ENCODE data around the gene STX8. TPM values are rescaled to one million over a fixed set of nuclear protein-coding genes. Genes with fewer than 3 reads are reported as not detected.
"Not testable (repeated sequence)": the region's sequence is repeated elsewhere in the genome, so short reads cannot be mapped to it uniquely, and the experiment has no call there.

STX8 gene
- total and polyA plus RNA-seq, 3 experiments from 2014 or later, result 63.3 to 171 (median 64.8) TPM

DNA sequence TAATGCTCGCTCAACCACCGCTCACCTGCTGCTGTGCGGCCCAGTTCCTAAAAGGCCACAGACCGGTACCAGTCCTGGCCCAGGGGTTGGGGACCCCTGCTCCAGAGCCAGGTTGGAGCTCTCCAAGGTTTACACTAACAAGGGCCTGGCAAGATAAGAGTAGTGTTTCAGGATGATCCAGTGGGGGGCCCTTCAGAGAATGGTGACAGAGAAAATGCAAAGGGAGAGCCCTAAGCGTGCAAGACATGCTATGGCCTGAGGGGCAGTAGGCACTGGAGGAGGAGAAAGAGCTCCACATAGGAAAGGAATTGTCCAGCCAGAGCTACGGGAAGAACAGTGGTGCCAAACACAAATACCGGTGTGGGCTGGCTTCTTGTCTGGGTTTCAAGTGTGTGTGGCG is 233.4 kb downstream of the STX8 start:
- H3K36me3 ChIP-seq (ENCODE audit: insufficient read depth, low read length), result no peaks in the 10 kb centered on the region
- Mint-ChIP-seq H3K27me3 (no peaks in the 10 kb centered on the region), H3K4me1 (peaks cover 5 to 14% (median 10%) of the 10 kb centered on the region in 3 donors), H3K4me3 (no peak overlapping the region), H3K36me3 (peaks cover 1 to 20% (median 2%) of the 10 kb centered on the region in 3 donors), H3K27ac (no peak overlapping the region), H3K9me3 (peaks cover 3 to 9% (median 6%) of the 10 kb centered on the region in 5 donors)
- H3K4me1 ChIP-seq (ENCODE audit: insufficient read depth, low read length), result no peaks in the 10 kb centered on the region
- ChIA-PET POLR2A (no interaction called here), CTCF (interaction anchor here (0.6 to 0.7 kb wide), 2 partner anchors 31 to 35 kb away, joined by 3 to 4 read pairs; no protein-coding TSS in a partner anchor)
- H3K9me3 ChIP-seq (ENCODE audit: low read length), result no peaks in the 10 kb centered on the region
- no peak overlapping the region for H3K27ac ChIP-seq (ENCODE audit: low read depth, low read length)
- H3K4me3 ChIP-seq (ENCODE audit: low read length), result no peak overlapping the region
- DNase-seq, result no peak
- H3K27me3 ChIP-seq (ENCODE audit: insufficient read depth, low read length, poor library complexity, severe bottlenecking), result no peaks in the 10 kb centered on the region

GRCh38 chr17:9339958-9340357 is 235.7 kb downstream of the STX8 start:
- CTCF ChIA-PET, result no interaction called here

DNA sequence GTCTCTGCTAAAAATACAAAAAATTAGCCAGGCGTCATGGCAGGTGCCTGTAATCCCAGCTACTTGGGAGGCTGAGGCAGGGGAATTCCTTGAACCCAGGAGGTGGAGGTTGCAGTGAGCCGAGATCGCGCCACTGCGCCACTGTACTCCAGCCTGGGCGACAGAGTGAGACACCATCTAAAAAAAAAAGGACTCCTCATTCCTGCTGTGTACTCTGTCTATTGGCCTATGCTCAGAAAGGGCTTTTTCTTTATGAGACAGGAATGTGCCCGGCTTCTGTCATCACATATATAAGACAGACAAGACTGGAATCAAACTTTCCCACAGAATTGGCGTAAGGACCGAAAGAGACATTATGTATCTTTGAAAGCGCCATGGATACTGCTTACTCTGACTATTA is 236.1 kb downstream of the STX8 start:
- H3K27me3 ChIP-seq (ENCODE audit: insufficient read depth, low read length, poor library complexity, severe bottlenecking); H3K4me1 Mint-ChIP-seq; H3K27me3 Mint-ChIP-seq; CTCF ChIA-PET; H3K4me3 ChIP-seq (ENCODE audit: low read length); H3K27ac Mint-ChIP-seq; H3K4me3 Mint-ChIP-seq; DNase-seq; POLR2A ChIA-PET; H3K9me3 ChIP-seq (ENCODE audit: low read length); H3K36me3 ChIP-seq (ENCODE audit: insufficient read depth, low read length); H3K4me1 ChIP-seq (ENCODE audit: insufficient read depth, low read length); H3K27ac ChIP-seq (ENCODE audit: low read depth, low read length): not testable (repeated sequence)
- Mint-ChIP-seq H3K9me3 (peaks cover 20 to 33% (median 24%) of the 10 kb centered on the region in 5 donors), H3K36me3 (peaks cover 4 to 41% (median 14%) of the 10 kb centered on the region in 3 donors)

More at GRCh38 chr17:9339958-9340357, 235.7 kb downstream of the STX8 start:
- Mint-ChIP-seq H3K27me3 (no peaks in the 10 kb centered on the region), H3K36me3 (peaks cover 2 to 37% (median 10%) of the 10 kb centered on the region in 3 donors), H3K9me3 (peaks cover 16 to 28% (median 19%) of the 10 kb centered on the region in 5 donors), H3K4me3 (no peak overlapping the region), H3K27ac (no peak overlapping the region), H3K4me1 (peaks cover 0 to 10% (median 0%) of the 10 kb centered on the region in 3 donors)
- Histone ChIP-seq H3K4me3 (ENCODE audit: low read length) (no peak overlapping the region), H3K36me3 (ENCODE audit: insufficient read depth, low read length) (no peaks in the 10 kb centered on the region), H3K27me3 (ENCODE audit: insufficient read depth, low read length, poor library complexity, severe bottlenecking) (no peaks in the 10 kb centered on the region), H3K4me1 (ENCODE audit: insufficient read depth, low read length) (no peaks in the 10 kb centered on the region), H3K27ac (ENCODE audit: low read depth, low read length) (no peak overlapping the region), H3K9me3 (ENCODE audit: low read length) (peaks cover 5% of the 10 kb centered on the region)
- DNase-seq, result no peak
- POLR2A ChIA-PET, result no interaction called here

DNA sequence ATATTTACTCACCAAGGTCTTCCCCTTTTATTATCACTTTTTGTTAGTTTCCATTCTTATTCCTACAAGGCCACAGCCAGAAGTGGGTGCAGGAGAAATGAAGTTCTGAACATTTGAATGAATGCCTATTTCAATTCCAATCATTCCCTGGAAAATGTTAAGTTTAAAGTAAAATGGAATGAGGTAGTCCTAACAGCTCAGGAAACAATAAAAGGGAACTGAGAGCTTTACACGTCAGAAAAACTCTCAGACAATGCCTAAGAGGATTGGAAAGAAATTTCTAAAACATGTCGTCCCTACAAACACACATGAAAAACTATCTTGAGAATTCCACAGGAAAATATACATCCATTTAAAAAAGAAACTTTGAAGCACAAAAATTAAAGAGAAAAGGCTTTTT is 238.8 kb downstream of the STX8 start:
- POLR2A ChIA-PET, result no interaction called here
- H3K36me3 ChIP-seq (ENCODE audit: insufficient read depth, low read length), result no peaks in the 10 kb centered on the region
- H3K9me3 Mint-ChIP-seq, result peaks cover 20 to 39% (median 29%) of the 10 kb centered on the region in 5 donors
- no peaks in the 10 kb centered on the region for H3K27me3 Mint-ChIP-seq
- DNase-seq, result no peak
- CTCF ChIA-PET, result no interaction called here
- peaks cover 5% of the 10 kb centered on the region for H3K9me3 ChIP-seq (ENCODE audit: low read length)
- H3K4me3 ChIP-seq (ENCODE audit: low read length), result no peak overlapping the region
- no peak overlapping the region for H3K4me3 Mint-ChIP-seq
- H3K4me1 Mint-ChIP-seq, result peaks cover 0 to 2% (median 0%) of the 10 kb centered on the region in 3 donors
- no peaks in the 10 kb centered on the region for H3K4me1 ChIP-seq (ENCODE audit: insufficient read depth, low read length)
- H3K36me3 Mint-ChIP-seq, result peaks cover 9 to 45% (median 17%) of the 10 kb centered on the region in 3 donors
- H3K27me3 ChIP-seq (ENCODE audit: insufficient read depth, low read length, poor library complexity, severe bottlenecking), result no peaks in the 10 kb centered on the region
- no peak overlapping the region for H3K27ac ChIP-seq (ENCODE audit: low read depth, low read length)
- no peak overlapping the region for H3K27ac Mint-ChIP-seq

DNA sequence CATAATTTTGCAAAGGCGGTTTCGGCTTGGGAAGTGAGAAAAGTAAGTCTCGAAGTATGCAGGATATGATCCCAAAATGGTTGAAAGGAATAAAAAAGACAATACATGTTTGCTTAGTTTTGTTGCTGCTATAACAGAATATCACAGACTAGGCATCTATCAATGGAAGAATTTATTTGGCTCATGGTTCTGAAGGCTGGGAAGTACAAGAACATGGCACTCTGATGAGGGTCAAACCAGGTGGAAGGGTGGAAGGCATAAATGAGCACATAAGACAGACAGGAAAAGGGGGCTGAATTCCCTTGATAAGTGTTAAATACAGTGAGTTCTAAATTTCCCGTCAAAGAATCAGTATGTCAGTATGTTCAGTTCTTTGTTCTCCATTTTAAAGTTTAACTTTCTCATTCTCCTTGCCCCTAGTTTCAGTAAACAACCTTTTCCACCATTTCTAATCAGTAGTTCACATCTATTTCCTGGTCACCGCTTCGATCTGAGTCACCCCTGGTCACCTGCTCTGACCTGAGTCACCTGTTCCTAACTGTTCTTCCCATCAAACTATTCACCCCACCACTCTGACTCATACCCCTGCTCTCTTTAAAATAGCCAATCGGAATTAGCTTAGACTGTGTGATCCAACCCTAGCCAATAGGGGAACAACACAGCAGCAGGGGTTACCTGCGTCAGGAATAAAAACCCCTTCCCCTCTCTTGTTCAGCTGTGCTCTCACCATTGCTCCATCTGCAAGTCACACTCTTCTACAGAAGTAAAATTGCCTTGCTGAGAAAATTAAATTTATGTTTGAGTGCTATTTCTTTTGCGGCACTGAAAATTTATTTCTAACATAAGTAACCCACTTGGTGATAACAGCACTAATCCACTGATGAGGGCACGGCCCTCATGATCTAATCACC is 240.8 kb downstream of the STX8 start:
- H3K36me3 Mint-ChIP-seq, result peaks cover 9 to 36% (median 17%) of the 10 kb centered on the region in 3 donors
- POLR2A ChIA-PET, result no interaction called here
- no peak overlapping the region for H3K27ac Mint-ChIP-seq
- H3K9me3 ChIP-seq (ENCODE audit: low read length), result peaks cover 5% of the 10 kb centered on the region
- no peak for DNase-seq
- H3K27ac ChIP-seq (ENCODE audit: low read depth, low read length), result no peak overlapping the region
- no peak overlapping the region for H3K4me3 Mint-ChIP-seq
- H3K27me3 Mint-ChIP-seq, result no peaks in the 10 kb centered on the region
- H3K9me3 Mint-ChIP-seq, result peaks cover 20 to 38% (median 28%) of the 10 kb centered on the region in 5 donors
- no peaks in the 10 kb centered on the region for H3K4me1 Mint-ChIP-seq
- no peaks in the 10 kb centered on the region for H3K4me1 ChIP-seq (ENCODE audit: insufficient read depth, low read length)
- CTCF ChIA-PET, result no interaction called here
- no peak overlapping the region for H3K4me3 ChIP-seq (ENCODE audit: low read length)
- H3K27me3 ChIP-seq (ENCODE audit: insufficient read depth, low read length, poor library complexity, severe bottlenecking), result no peaks in the 10 kb centered on the region
- no peaks in the 10 kb centered on the region for H3K36me3 ChIP-seq (ENCODE audit: insufficient read depth, low read length)

- no peaks in the 10 kb centered on the region for H3K27me3 ChIP-seq (ENCODE audit: insufficient read depth, low read length, poor library complexity, severe bottlenecking)
- Mint-ChIP-seq H3K36me3 (peaks cover 7 to 24% (median 17%) of the 10 kb centered on the region in 3 donors), H3K9me3 (peaks cover 17 to 30% (median 22%) of the 10 kb centered on the region in 5 donors), H3K4me3 (no peak overlapping the region), H3K27ac (no peak overlapping the region), H3K4me1 (peaks cover 0 to 3% (median 0%) of the 10 kb centered on the region in 3 donors), H3K27me3 (no peaks in the 10 kb centered on the region)
- H3K36me3 ChIP-seq (ENCODE audit: insufficient read depth, low read length), result no peaks in the 10 kb centered on the region
- H3K27ac ChIP-seq (ENCODE audit: low read depth, low read length), result no peak overlapping the region
- H3K9me3 ChIP-seq (ENCODE audit: low read length), result peaks cover 5% of the 10 kb centered on the region
- POLR2A ChIA-PET, result no interaction called here
- CTCF ChIA-PET, result no interaction called here
- no peaks in the 10 kb centered on the region for H3K4me1 ChIP-seq (ENCODE audit: insufficient read depth, low read length)
- H3K4me3 ChIP-seq (ENCODE audit: low read length), result no peak overlapping the region
- DNase-seq, result no peak
These were observed 243.5 kb downstream of the STX8 start for GRCh38 chr17:9332132-9332494.

DNA sequence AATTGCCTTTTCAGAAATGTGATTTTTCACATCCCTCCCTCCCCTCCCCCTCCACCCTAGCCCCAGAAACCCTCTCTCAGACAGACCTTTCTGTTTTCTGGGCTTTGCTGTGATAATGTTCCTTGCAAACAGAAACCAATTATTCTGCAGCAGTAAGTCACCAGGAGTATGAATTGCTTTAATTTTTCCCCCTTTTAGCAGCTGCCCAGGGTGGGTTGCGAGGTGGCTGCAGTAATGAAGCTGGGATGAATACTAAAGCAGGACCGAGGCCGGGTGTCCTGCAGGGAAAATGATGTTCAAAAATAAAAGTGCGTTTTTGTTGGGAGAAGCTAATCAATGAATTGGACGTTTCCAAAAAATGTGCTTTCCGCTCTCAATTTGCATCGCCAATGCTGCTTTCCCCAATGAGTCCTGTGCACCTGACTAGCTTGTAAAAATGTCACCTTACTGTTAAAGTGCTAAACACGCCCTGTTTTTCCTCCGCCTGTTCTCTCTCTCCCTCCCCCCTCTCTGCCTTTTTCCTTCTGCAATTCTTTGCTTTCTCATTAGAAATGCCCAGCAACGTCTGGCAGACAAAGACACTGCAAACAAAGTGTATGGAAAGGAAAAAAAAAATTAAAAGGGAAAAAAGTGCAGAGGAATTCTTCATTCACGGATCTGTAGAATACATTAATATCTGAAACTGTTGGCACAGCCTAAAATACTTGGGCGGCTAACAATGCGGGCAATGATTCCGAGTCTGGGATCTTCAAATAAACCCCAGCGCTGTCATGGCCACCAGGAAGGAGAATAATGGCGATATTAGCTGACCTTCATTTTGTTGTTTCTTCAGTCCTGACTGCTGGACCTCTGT is 244.1 kb downstream of the STX8 start:
- H3K27me3 ChIP-seq (ENCODE audit: insufficient read depth, low read length, poor library complexity, severe bottlenecking), result no peaks in the 10 kb centered on the region
- H3K4me3 ChIP-seq (ENCODE audit: low read length), result no peak overlapping the region
- H3K4me1 Mint-ChIP-seq, result peaks cover 0 to 3% (median 2%) of the 10 kb centered on the region in 3 donors
- H3K9me3 Mint-ChIP-seq, result peaks cover 14 to 25% (median 22%) of the 10 kb centered on the region in 5 donors
- no peaks in the 10 kb centered on the region for H3K27me3 Mint-ChIP-seq
- no peak for DNase-seq
- H3K27ac ChIP-seq (ENCODE audit: low read depth, low read length), result no peak overlapping the region
- H3K36me3 ChIP-seq (ENCODE audit: insufficient read depth, low read length), result no peaks in the 10 kb centered on the region
- no peak overlapping the region for H3K4me3 Mint-ChIP-seq
- ChIA-PET CTCF (no interaction called here), POLR2A (no interaction called here)
- no peak overlapping the region for H3K27ac Mint-ChIP-seq
- no peaks in the 10 kb centered on the region for H3K4me1 ChIP-seq (ENCODE audit: insufficient read depth, low read length)
- H3K9me3 ChIP-seq (ENCODE audit: low read length), result peaks cover 5% of the 10 kb centered on the region
- peaks cover 7 to 20% (median 14%) of the 10 kb centered on the region in 3 donors for H3K36me3 Mint-ChIP-seq
